Panc1 (cell line): ENCODE data around the gene WIZ. TPM values are rescaled to one million over a fixed set of nuclear protein-coding genes. Genes with fewer than 3 reads are reported as not detected.

Source experiments
- ATAC-seq: fragments of 200-7000 bp; cut with Tn5 transposase; 2 replicates; pipeline ENCODE4 v1.9.1; 2020; ENCODE audit warnings: mild to moderate bottlenecking, moderate library complexity
- BruUV-seq: library from RNA; stranded (reverse); fragments of 400-500 nt; replicated peaks from 2 replicates; lab custom pipeline; 2021; lab: Mats Ljungman, UMichigan
- CTCF ChIA-PET: fragments of 300-600 bp; sonication (Branson Sonifier 250); formaldehyde crosslinking; loops from one replicate; lab custom pipeline; 2022; ENCODE audit warnings: antibody characterized with exemption; lab: Charles Lee
- POLR2A ChIA-PET: fragments of 300-600 bp; sonication (Branson Sonifier 250); formaldehyde crosslinking; loops from one replicate; lab custom pipeline; 2022; ENCODE audit warnings: antibody characterized with exemption; lab: Charles Lee
- DNase-seq: peaks from one replicate; pipeline ENCODE4 v3.0.0-alpha.2; 2010; ENCODE audit warnings: low read depth, low spot score
- H3K27ac ChIP-seq: 2 replicates; pipeline ENCODE4 v1.5.1; 2011; ENCODE audit warnings: mild to moderate bottlenecking, low read length, inconsistent platforms
- H3K27me3 ChIP-seq: fragments of 200-500 bp; sonication (Bioruptor generic); 2 replicates; pipeline ENCODE4 v1.6.0; 2014; ENCODE audit warnings: low read length, inconsistent platforms; ENCODE audit not compliant: control insufficient read depth, insufficient read depth
- H3K36me3 ChIP-seq: fragments of 200-500 bp; sonication (Bioruptor generic); 2 replicates; pipeline ENCODE4 v1.5.1; 2014; ENCODE audit warnings: inconsistent platforms, mild to moderate bottlenecking, low read length, moderate library complexity; ENCODE audit not compliant: control insufficient read depth, insufficient read depth
- H3K4me1 ChIP-seq: 2 replicates; pipeline ENCODE4 v1.5.1; 2011; ENCODE audit warnings: inconsistent platforms, mild to moderate bottlenecking, low read length, moderate library complexity; ENCODE audit not compliant: control insufficient read depth, insufficient read depth
- H3K4me3 ChIP-seq, 2 experiments: 2 replicates each; pipeline ENCODE4 v1.5.1; 2011 to 2012; ENCODE audit warnings: low read depth in 2 of 2, low read length in 2 of 2, mild to moderate bottlenecking in 2 of 2, inconsistent platforms in 1 of 2, moderate library complexity in 1 of 2
- H3K9me3 ChIP-seq: fragments of 200-500 bp; sonication (Bioruptor generic); 2 replicates; pipeline ENCODE4 v1.5.1; 2014; ENCODE audit warnings: low read depth, mild to moderate bottlenecking, inconsistent platforms, low read length, moderate library complexity; ENCODE audit not compliant: control insufficient read depth, insufficient read depth
- CTCF ChIP-seq: fragments of 450-650 bp; IDR thresholded peaks from 2 replicates; pipeline ENCODE4 v1.5.1; 2017; ENCODE audit warnings: mild to moderate bottlenecking
- POLR2AphosphoS5 ChIP-seq: IDR thresholded peaks from 2 replicates; pipeline ENCODE4 v1.6.1; 2012; ENCODE audit warnings: mild to moderate bottlenecking, low read depth, low read length, moderate library complexity
- SIN3A ChIP-seq: IDR thresholded peaks from 2 replicates; pipeline ENCODE4 v1.6.1; 2012; ENCODE audit warnings: low read depth, mild to moderate bottlenecking, low read length, moderate library complexity, borderline replicate concordance; ENCODE audit not compliant: insufficient read depth
- TCF7L2 ChIP-seq: IDR thresholded peaks from 2 replicates; pipeline ENCODE4 v1.6.1; 2011; ENCODE audit warnings: mild to moderate bottlenecking, low read depth, low read length, inconsistent platforms
- in situ Hi-C: cut with HindIII; loops from 2 replicates; pipeline ENCODE4 v1.10.0; 2016; ENCODE audit warnings: low sequenced_read_pairs, low pct_unique_long_range_greater_than_20kb
- intact Hi-C: fragments of 100-400 bp; cut with micrococcal nuclease; formaldehyde crosslinking; loops from one replicate; pipeline ENCODE4 v1.10.0; 2022; ENCODE audit not compliant: unreplicated experiment
- total RNA-seq: library from RNA; stranded (reverse); gene quantifications from one replicate; pipeline ENCODE4 v1.2.1, GENCODE V29; 2021; ENCODE audit not compliant: unreplicated experiment
- TF ChIP-seq, protein P1 (sequence below), 2 experiments: IDR thresholded peaks; 2 replicates each; pipeline ENCODE4 v1.6.1; 2011 to 2012; ENCODE audit warnings: low read depth in 2 of 2, control low read depth in 1 of 2, low read length in 1 of 2, mild to moderate bottlenecking in 1 of 2, moderate library complexity in 1 of 2; ENCODE audit not compliant: insufficient read depth in 1 of 2

The WIZ gene
- total RNA-seq, 1 experiment from 2014 or later: 41.9 TPM

- intact Hi-C loops (no loop called here), in situ Hi-C loops (no loop called here)
- Histone ChIP-seq H3K4me3 (no peak overlapping the region), H3K4me1 (no peaks in the 10 kb centered on the region), H3K27me3 (no peaks in the 10 kb centered on the region), H3K27ac (no peak overlapping the region), H3K9me3 (no peaks in the 10 kb centered on the region), H3K36me3 (no peaks in the 10 kb centered on the region; the same call in 1 of the 2 replicates)
- no TSS peak for BruUV-seq
- DNase-seq (no peak), ATAC-seq (no peak)
- ChIA-PET CTCF (no interaction called here), POLR2A (no interaction called here)
- TF ChIP-seq SIN3A (no peak), POLR2AphosphoS5 (no peak)
- TF ChIP-seq, protein P1, sequence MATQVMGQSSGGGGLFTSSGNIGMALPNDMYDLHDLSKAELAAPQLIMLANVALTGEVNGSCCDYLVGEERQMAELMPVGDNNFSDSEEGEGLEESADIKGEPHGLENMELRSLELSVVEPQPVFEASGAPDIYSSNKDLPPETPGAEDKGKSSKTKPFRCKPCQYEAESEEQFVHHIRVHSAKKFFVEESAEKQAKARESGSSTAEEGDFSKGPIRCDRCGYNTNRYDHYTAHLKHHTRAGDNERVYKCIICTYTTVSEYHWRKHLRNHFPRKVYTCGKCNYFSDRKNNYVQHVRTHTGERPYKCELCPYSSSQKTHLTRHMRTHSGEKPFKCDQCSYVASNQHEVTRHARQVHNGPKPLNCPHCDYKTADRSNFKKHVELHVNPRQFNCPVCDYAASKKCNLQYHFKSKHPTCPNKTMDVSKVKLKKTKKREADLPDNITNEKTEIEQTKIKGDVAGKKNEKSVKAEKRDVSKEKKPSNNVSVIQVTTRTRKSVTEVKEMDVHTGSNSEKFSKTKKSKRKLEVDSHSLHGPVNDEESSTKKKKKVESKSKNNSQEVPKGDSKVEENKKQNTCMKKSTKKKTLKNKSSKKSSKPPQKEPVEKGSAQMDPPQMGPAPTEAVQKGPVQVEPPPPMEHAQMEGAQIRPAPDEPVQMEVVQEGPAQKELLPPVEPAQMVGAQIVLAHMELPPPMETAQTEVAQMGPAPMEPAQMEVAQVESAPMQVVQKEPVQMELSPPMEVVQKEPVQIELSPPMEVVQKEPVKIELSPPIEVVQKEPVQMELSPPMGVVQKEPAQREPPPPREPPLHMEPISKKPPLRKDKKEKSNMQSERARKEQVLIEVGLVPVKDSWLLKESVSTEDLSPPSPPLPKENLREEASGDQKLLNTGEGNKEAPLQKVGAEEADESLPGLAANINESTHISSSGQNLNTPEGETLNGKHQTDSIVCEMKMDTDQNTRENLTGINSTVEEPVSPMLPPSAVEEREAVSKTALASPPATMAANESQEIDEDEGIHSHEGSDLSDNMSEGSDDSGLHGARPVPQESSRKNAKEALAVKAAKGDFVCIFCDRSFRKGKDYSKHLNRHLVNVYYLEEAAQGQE (IDR thresholded peaks at IDR 0.05; ENCODE audit: insufficient read depth in 1 of 2, low read depth in 2 of 2, low read length in 1 of 2): no peak
Observed at GRCh38 chr19:15390814-15391213, 58.9 kb downstream of the WIZ start.

DNA sequence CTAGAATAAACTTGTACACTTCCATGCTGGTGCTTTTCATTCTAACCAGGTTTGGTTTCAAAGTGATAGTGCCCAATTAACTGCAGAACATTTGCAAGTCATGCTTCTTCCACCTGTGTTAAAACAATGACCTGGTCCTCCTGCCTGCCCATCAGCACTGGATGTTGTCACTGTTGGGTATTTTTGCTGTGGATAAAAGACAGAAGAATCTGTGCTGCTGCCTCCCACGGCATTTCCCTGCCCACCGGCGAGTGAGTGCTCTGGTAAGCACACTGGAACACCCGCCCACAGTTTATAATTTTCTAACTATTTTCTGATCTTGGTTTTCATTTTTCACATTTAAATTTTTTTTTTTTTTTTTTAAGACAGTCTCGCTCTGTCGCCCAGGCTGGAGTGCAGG lies 67.9 kb downstream of the WIZ start:
- no peak for DNase-seq
- ChIA-PET CTCF (interaction anchor here (0.6 kb wide), 1 partner anchor 114 kb away, joined by 3 read pairs; no protein-coding TSS in a partner anchor), POLR2A (no interaction called here)
- TF ChIP-seq POLR2AphosphoS5 (no peak), TCF7L2 (no peak), SIN3A (no peak), CTCF (no peak)
- TF ChIP-seq, protein P1 (IDR thresholded peaks at IDR 0.05; ENCODE audit: insufficient read depth in 1 of 2, low read depth in 2 of 2, low read length in 1 of 2): no peak
- no peaks in the 10 kb centered on the region for H3K27me3 ChIP-seq
- H3K4me1 ChIP-seq: peaks cover 16% of the 10 kb centered on the region
- BruUV-seq: no TSS peak
- ATAC-seq: no peak
- intact Hi-C loops: no loop called here
- no peak overlapping the region for H3K27ac ChIP-seq
- H3K36me3 ChIP-seq: no peaks in the 10 kb centered on the region; the same call in 1 of the 2 replicates
- in situ Hi-C loops: no loop called here
- H3K9me3 ChIP-seq: no peaks in the 10 kb centered on the region
- H3K4me3 ChIP-seq: no peak overlapping the region
